Fibroblast of lung (primary cell): ENCODE data around the gene C1orf50. TPM values are rescaled to one million over a fixed set of nuclear protein-coding genes. Genes with fewer than 3 reads are reported as not detected.

Experiments
- DNase-seq, 2 donors: peaks; one replicate each; pipeline versions ENCODE4 v3.0.0 to v3.0.0-alpha.2; 2010; ENCODE audit warnings: low read depth in 2 of 2
- H2AFZ ChIP-seq: 2 replicates; pipeline ENCODE4 v1.5.1; 2012; ENCODE audit warnings: low read length, control low read depth, inconsistent platforms
- H3K27ac ChIP-seq: 2 replicates; pipeline ENCODE4 v1.5.1; 2011; ENCODE audit warnings: low read length, control low read depth; ENCODE audit not compliant: insufficient read depth
- H3K27me3 ChIP-seq: 2 replicates; pipeline ENCODE4 v1.5.1; 2011; ENCODE audit warnings: mild to moderate bottlenecking, low read length; ENCODE audit not compliant: control insufficient read depth, insufficient read depth
- H3K36me3 ChIP-seq: 2 replicates; pipeline ENCODE4 v1.5.1; 2011; ENCODE audit warnings: low read length; ENCODE audit not compliant: control insufficient read depth, insufficient read depth
- H3K4me1 ChIP-seq: 2 replicates; pipeline ENCODE4 v1.5.1; 2011; ENCODE audit warnings: low read length; ENCODE audit not compliant: control insufficient read depth, insufficient read depth; ENCODE audit errors: extremely low read depth
- H3K4me2 ChIP-seq: 2 replicates; pipeline ENCODE4 v1.5.1; 2011; ENCODE audit warnings: low read length, control low read depth; ENCODE audit not compliant: insufficient read depth; ENCODE audit errors: extremely low read depth
- H3K4me3 ChIP-seq, 4 experiments: fragments of 200-600 bp in 1 of 4; sonication (generic) in 1 of 4; replicated peaks in 1 of 4; 2 replicates each; pipeline ENCODE4 v1.5.1; 2011 to 2016; ENCODE audit warnings: low read length in 4 of 4, low read depth in 3 of 4, mild to moderate bottlenecking in 3 of 4, control low read depth in 2 of 4, inconsistent platforms in 1 of 4, mixed read lengths in 1 of 4; ENCODE audit not compliant: insufficient read depth in 1 of 4; ENCODE audit errors: control extremely low read depth in 1 of 4
- H3K79me2 ChIP-seq: 2 replicates; pipeline ENCODE4 v1.5.1; 2012; ENCODE audit warnings: mild to moderate bottlenecking, low read length, inconsistent platforms; ENCODE audit not compliant: control insufficient read depth, insufficient read depth
- H3K9ac ChIP-seq: 2 replicates; pipeline ENCODE4 v1.5.1; 2011; ENCODE audit warnings: mild to moderate bottlenecking, low read length, control low read depth; ENCODE audit not compliant: insufficient read depth
- H3K9me3 ChIP-seq: 2 replicates; pipeline ENCODE4 v1.5.1; 2012; ENCODE audit warnings: low read depth, low read length; ENCODE audit not compliant: control insufficient read depth, insufficient read depth
- H4K20me1 ChIP-seq: 2 replicates; pipeline ENCODE4 v1.5.1; 2011; ENCODE audit warnings: low read length; ENCODE audit not compliant: control insufficient read depth, insufficient read depth; ENCODE audit errors: extremely low read depth
- EZH2 ChIP-seq: IDR thresholded peaks from 2 replicates; pipeline ENCODE4 v1.5.1; 2012; ENCODE audit warnings: low read length, control low read depth, mild to moderate bottlenecking; ENCODE audit errors: missing control alignments
- polyA plus RNA-seq, 2 donors: library from polyadenylated mRNA; depleted of rRNA in 1 of 2; stranded (reverse) in 1 of 2; unstranded in 1 of 2; fragments of >200 nt; gene quantifications; 2 replicates each; pipeline ENCODE4 v1.2.1, GENCODE V29; 2011 to 2012; ENCODE audit warnings: missing spikeins in 1 of 2
- total RNA-seq: library from RNA; depleted of rRNA; stranded (reverse); fragments of >200 nt; gene quantifications from 2 replicates; pipeline ENCODE4 v1.2.1, GENCODE V29; 2014
- TF ChIP-seq, protein P1 (sequence below), 2 donors: IDR thresholded peaks in 1 of 2; conservative IDR thresholded peaks in 1 of 2; 1 replicate in 1 of 2; 2 replicates in 1 of 2; pipeline ENCODE4 v1.5.1; 2011 to 2012; ENCODE audit warnings: low read length in 2 of 2, control low read depth in 1 of 2, inconsistent platforms in 1 of 2, low read depth in 1 of 2, mild to moderate bottlenecking in 1 of 2

C1orf50 gene
- total and polyA plus RNA-seq, 2 donors (not counting 1 experiment from before 2014, with no cell fraction given) = 5.9 to 9.5 TPM

DNA sequence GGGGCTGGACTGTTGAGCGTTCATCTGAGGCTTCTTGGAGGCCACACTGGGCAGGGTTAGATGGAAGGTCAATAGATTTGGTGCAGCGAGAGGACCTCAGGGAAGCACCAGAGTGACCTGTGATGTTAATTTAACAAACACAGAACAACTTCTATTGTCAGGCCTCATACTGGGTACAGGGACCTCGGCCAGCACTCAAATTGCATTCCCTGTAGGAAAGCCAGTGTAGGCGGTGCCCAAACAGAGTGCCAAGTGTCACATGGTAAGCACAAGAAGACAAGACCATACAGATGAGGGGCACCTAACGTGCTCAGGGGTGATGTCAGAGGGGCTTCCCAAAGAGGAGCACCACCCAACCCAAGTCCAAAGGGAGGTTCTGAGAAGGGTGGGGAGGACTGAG, 19.0 kb downstream of the C1orf50 start:
- no peaks in the 10 kb centered on the region for H3K4me1 ChIP-seq
- no peak overlapping the region for H3K9ac ChIP-seq
- H3K4me2 ChIP-seq = no peak overlapping the region
- H3K79me2 ChIP-seq = no peaks in the 10 kb centered on the region
- DNase-seq = no peak
- no peaks in the 10 kb centered on the region for H3K27me3 ChIP-seq
- no peaks in the 10 kb centered on the region for H3K9me3 ChIP-seq
- no peak overlapping the region for H2AFZ ChIP-seq
- H3K36me3 ChIP-seq = no peaks in the 10 kb centered on the region
- no peak overlapping the region for H3K4me3 ChIP-seq
- no peaks in the 10 kb centered on the region for H4K20me1 ChIP-seq
- no peak overlapping the region for H3K27ac ChIP-seq
- TF ChIP-seq, protein P1, sequence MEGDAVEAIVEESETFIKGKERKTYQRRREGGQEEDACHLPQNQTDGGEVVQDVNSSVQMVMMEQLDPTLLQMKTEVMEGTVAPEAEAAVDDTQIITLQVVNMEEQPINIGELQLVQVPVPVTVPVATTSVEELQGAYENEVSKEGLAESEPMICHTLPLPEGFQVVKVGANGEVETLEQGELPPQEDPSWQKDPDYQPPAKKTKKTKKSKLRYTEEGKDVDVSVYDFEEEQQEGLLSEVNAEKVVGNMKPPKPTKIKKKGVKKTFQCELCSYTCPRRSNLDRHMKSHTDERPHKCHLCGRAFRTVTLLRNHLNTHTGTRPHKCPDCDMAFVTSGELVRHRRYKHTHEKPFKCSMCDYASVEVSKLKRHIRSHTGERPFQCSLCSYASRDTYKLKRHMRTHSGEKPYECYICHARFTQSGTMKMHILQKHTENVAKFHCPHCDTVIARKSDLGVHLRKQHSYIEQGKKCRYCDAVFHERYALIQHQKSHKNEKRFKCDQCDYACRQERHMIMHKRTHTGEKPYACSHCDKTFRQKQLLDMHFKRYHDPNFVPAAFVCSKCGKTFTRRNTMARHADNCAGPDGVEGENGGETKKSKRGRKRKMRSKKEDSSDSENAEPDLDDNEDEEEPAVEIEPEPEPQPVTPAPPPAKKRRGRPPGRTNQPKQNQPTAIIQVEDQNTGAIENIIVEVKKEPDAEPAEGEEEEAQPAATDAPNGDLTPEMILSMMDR (conservative IDR thresholded peaks at IDR 0.05 in 1 of 2, IDR thresholded peaks at IDR 0.05 in 1 of 2; ENCODE audit: low read depth in 1 of 2, low read length in 2 of 2) = no peak
- no peak for TF ChIP-seq EZH2

DNA sequence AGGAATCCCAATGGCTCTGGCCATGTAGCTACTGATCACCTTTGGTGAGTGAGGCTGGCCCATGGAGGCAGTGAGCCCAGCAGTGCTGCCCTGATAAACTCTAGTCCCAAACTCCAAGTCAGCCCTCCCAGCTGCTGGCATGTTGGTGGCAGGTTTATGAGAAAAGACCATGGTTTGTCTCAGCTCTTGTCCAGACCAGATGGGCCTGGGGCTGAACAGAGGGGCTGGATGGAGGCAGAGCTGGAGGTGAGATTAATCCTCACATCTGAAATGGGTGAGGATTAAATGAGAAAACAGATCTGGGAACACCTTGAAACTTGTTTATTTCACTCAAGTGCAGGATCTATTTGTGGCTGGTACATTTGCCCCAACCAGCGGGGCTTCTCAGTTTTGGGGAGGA, 21.0 kb downstream of the C1orf50 start:
- Histone ChIP-seq H3K4me2 (no peak overlapping the region), H3K79me2 (no peaks in the 10 kb centered on the region), H3K4me1 (no peaks in the 10 kb centered on the region), H4K20me1 (no peaks in the 10 kb centered on the region), H2AFZ (no peak overlapping the region), H3K27ac (no peak overlapping the region), H3K9me3 (no peaks in the 10 kb centered on the region), H3K36me3 (no peaks in the 10 kb centered on the region), H3K9ac (no peak overlapping the region), H3K4me3 (no peak overlapping the region), H3K27me3 (no peaks in the 10 kb centered on the region)
- no peak for DNase-seq
- TF ChIP-seq, protein P1 (conservative IDR thresholded peaks at IDR 0.05 in 1 of 2, IDR thresholded peaks at IDR 0.05 in 1 of 2; ENCODE audit: low read depth in 1 of 2, low read length in 2 of 2) = no peak
- no peak for TF ChIP-seq EZH2

DNA sequence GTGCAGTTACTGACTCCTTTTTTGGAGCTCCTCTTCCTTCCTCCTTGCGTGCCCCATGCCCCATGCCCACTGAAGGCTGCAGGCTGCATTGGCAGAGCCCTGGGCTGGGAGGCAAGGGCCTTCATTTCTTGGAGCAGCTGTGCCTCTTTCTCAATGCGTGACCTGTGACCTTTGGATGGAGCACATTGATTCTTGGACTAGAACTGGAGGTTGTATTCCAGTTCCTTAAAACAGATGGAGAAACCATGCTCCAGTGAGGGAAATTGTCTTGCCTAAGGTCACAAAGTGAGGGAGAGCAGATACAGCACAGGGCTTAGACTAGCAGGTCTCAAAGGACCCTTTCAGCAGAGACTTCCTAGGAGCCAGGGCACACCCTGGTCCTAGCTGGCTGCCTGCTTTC, 26.8 kb downstream of the C1orf50 start:
- Histone ChIP-seq H3K9me3 (no peaks in the 10 kb centered on the region), H3K36me3 (no peaks in the 10 kb centered on the region), H3K79me2 (no peaks in the 10 kb centered on the region), H3K4me2 (no peak overlapping the region), H3K9ac (no peak overlapping the region), H2AFZ (no peak overlapping the region), H3K27me3 (no peaks in the 10 kb centered on the region), H3K4me1 (no peaks in the 10 kb centered on the region), H3K27ac (no peak overlapping the region), H4K20me1 (no peaks in the 10 kb centered on the region), H3K4me3 (no peak overlapping the region)
- DNase-seq = peak in 1 of 2 donors; percentile 50
- TF ChIP-seq EZH2 = no peak
- TF ChIP-seq, protein P1 (conservative IDR thresholded peaks at IDR 0.05 in 1 of 2, IDR thresholded peaks at IDR 0.05 in 1 of 2; ENCODE audit: low read depth in 1 of 2, low read length in 2 of 2) = no peak
